PC-3 (cell line): ENCODE measurements around the gene CEACAM7. TPM values are rescaled to one million over a fixed set of nuclear protein-coding genes. Genes with fewer than 3 reads are reported as not detected.

Experiments
- ATAC-seq: fragments of 200-7000 bp; cut with Tn5 transposase; 2 replicates; pipeline ENCODE4 v1.9.1; 2020; ENCODE audit warnings: mild to moderate bottlenecking, moderate library complexity
- BruUV-seq: library from RNA; stranded (reverse); fragments of 400-500 nt; replicated peaks from 2 replicates; lab custom pipeline; 2021; lab: Mats Ljungman, UMichigan
- CTCF ChIA-PET: fragments of 300-600 bp; sonication (Branson Sonifier 250); formaldehyde crosslinking; loops from one replicate; lab custom pipeline; 2022; ENCODE audit warnings: antibody characterized with exemption; lab: Charles Lee
- POLR2A ChIA-PET: fragments of 300-600 bp; sonication (Branson Sonifier 250); formaldehyde crosslinking; loops from one replicate; lab custom pipeline; 2022; ENCODE audit warnings: antibody characterized with exemption; ENCODE audit not compliant: unreplicated experiment; lab: Charles Lee
- DNase-seq: peaks from one replicate; pipeline ENCODE4 v3.0.0-alpha.2; 2015
- H2AFZ ChIP-seq: fragments of 300-600 bp; sonication (generic); 2 replicates; pipeline ENCODE4 v1.6.0; 2016; ENCODE audit warnings: antibody characterized with exemption, low read length
- H3F3A ChIP-seq: fragments of 300-600 bp; sonication (generic); one replicate; pipeline ENCODE4 v1.6.0; 2017; ENCODE audit warnings: antibody characterized with exemption, low read length, control low read depth, mild to moderate bottlenecking; ENCODE audit not compliant: unreplicated experiment
- H3K27ac ChIP-seq: fragments of 300-600 bp; sonication (generic); 2 replicates; pipeline ENCODE4 v1.5.1; 2016; ENCODE audit warnings: mild to moderate bottlenecking, low read length
- H3K27me3 ChIP-seq: fragments of 300-600 bp; sonication (generic); 2 replicates; pipeline ENCODE4 v1.6.1; 2016; ENCODE audit warnings: low read length, mixed read lengths
- H3K36me3 ChIP-seq: fragments of 300-600 bp; sonication (generic); 2 replicates; pipeline ENCODE4 v1.6.1; 2016; ENCODE audit warnings: low read depth, mixed run types, low read length, mixed read lengths
- H3K4me1 ChIP-seq: fragments of 300-600 bp; sonication (generic); 2 replicates; pipeline ENCODE4 v1.5.1; 2016; ENCODE audit warnings: low read length; ENCODE audit not compliant: insufficient read depth
- H3K4me2 ChIP-seq: fragments of 300-600 bp; sonication (generic); 2 replicates; pipeline ENCODE4 v1.6.0; 2016; ENCODE audit warnings: low read length
- H3K4me3 ChIP-seq: fragments of 300-600 bp; sonication (generic); 2 replicates; pipeline ENCODE4 v1.5.1; 2016; ENCODE audit warnings: mild to moderate bottlenecking, low read length, mixed read lengths
- H3K79me2 ChIP-seq: fragments of 300-600 bp; sonication (generic); 2 replicates; pipeline ENCODE4 v1.6.1; 2017; ENCODE audit warnings: low read length, mixed read lengths
- H3K9ac ChIP-seq: fragments of 300-600 bp; sonication (generic); 2 replicates; pipeline ENCODE4 v1.6.0; 2016; ENCODE audit warnings: mild to moderate bottlenecking, low read length
- H3K9me2 ChIP-seq: fragments of 300-600 bp; sonication (generic); replicated peaks from 2 replicates; pipeline ENCODE4 v1.6.1; 2016; ENCODE audit warnings: mixed run types, low read length, mixed read lengths
- H3K9me3 ChIP-seq: fragments of 300-600 bp; sonication (generic); 2 replicates; pipeline ENCODE4 v1.6.1; 2016; ENCODE audit warnings: low read length, mixed read lengths
- H4K20me1 ChIP-seq: fragments of 300-600 bp; sonication (generic); 2 replicates; pipeline ENCODE4 v1.6.1; 2016; ENCODE audit warnings: low read length, mixed read lengths
- CTCF ChIP-seq: fragments of 300-600 bp; sonication (generic); conservative IDR thresholded peaks from 2 replicates; pipeline ENCODE4 v1.5.1; 2017; ENCODE audit warnings: antibody characterized with exemption, low read depth, mild to moderate bottlenecking, low read length
- EZH2 ChIP-seq: fragments of 300-600 bp; sonication (generic); IDR thresholded peaks from one replicate; pipeline ENCODE4 v1.6.1; 2017; ENCODE audit warnings: antibody characterized with exemption, mild to moderate bottlenecking, low read length; ENCODE audit not compliant: unreplicated experiment
- EZH2phosphoT487 ChIP-seq: fragments of 300-600 bp; sonication (generic); IDR thresholded peaks from 2 replicates; pipeline ENCODE4 v1.6.1; 2018; ENCODE audit warnings: mild to moderate bottlenecking, antibody characterized with exemption, low read length, borderline replicate concordance
- intact Hi-C: fragments of 100-400 bp; cut with micrococcal nuclease; formaldehyde crosslinking; loops from 2 replicates; pipeline ENCODE4 v1.9.0; 2023
- total RNA-seq: library from RNA; depleted of rRNA; stranded (reverse); fragments of >200 nt; gene quantifications from 2 replicates; pipeline ENCODE4 v1.2.3, GENCODE V29; 2014

The CEACAM7 gene
- total RNA-seq, 1 experiment from 2014 or later, result not detected

- ATAC-seq (peak; percentile 93), DNase-seq (peak; percentile 71)
- H3K9me3 ChIP-seq, result no peaks in the 10 kb centered on the region
- H3K4me2 ChIP-seq, result peak overlapping the region; percentile 85
- intact Hi-C loops, result loop anchor here (1.0 kb wide), 1 partner anchor 39 kb away; no protein-coding TSS in a partner anchor
- H3K27me3 ChIP-seq, result no peaks in the 10 kb centered on the region
- H3K4me1 ChIP-seq, result peaks cover 5% of the 10 kb centered on the region; the same call in 1 of the 2 replicates
- POLR2A ChIA-PET, result interaction anchor here (0.7 kb wide), 1 partner anchor 148 kb away, joined by 4 read pairs; no protein-coding TSS in a partner anchor
- H4K20me1 ChIP-seq, result no peaks in the 10 kb centered on the region
- H3K36me3 ChIP-seq, result no peaks in the 10 kb centered on the region; the same call in 1 of the 2 replicates
- TF ChIP-seq EZH2 (no peak), CTCF (peak; percentile 97)
- peak overlapping the region; percentile 86 for H2AFZ ChIP-seq
- CTCF ChIA-PET, result interaction anchor here (0.6 to 1.4 kb wide), 6 partner anchors 18 to 153 kb away, joined by 3 to 16 read pairs (median 4); no protein-coding TSS in a partner anchor
- no peak overlapping the region for H3K27ac ChIP-seq
- H3F3A ChIP-seq, result no peaks in the 10 kb centered on the region
- H3K79me2 ChIP-seq, result no peaks in the 10 kb centered on the region
- BruUV-seq, result no TSS peak
- peak overlapping the region; percentile 63 for H3K4me3 ChIP-seq
- peak overlapping the region; percentile 42 for H3K9ac ChIP-seq
- H3K9me2 ChIP-seq, result no peaks in the 10 kb centered on the region
These were observed 18.9 kb upstream of the CEACAM7 start for GRCh38 chr19:41706741-41707501.

GRCh38 chr19:41705393-41706174 lies 17.5 kb upstream of the CEACAM7 start:
- BruUV-seq, result no TSS peak
- Histone ChIP-seq H3K9me2 (no peaks in the 10 kb centered on the region), H3K27ac (no peak overlapping the region), H2AFZ (no peak overlapping the region), H3K9me3 (no peaks in the 10 kb centered on the region), H3K4me1 (peaks cover 7% of the 10 kb centered on the region; the same call in 1 of the 2 replicates), H3K9ac (no peak overlapping the region), H3K27me3 (no peaks in the 10 kb centered on the region), H3K36me3 (no peaks in the 10 kb centered on the region; the same call in 1 of the 2 replicates), H3F3A (no peaks in the 10 kb centered on the region), H3K4me2 (no peak overlapping the region), H3K4me3 (no peak overlapping the region), H3K79me2 (no peaks in the 10 kb centered on the region), H4K20me1 (no peaks in the 10 kb centered on the region)
- ATAC-seq (peak; percentile 32; the same call in 1 of the 2 replicates), DNase-seq (peak; percentile 56)
- TF ChIP-seq CTCF (no peak), EZH2 (no peak), EZH2phosphoT487 (no peak)
- intact Hi-C loops, result no loop called here
- ChIA-PET CTCF (interaction anchor here (0.5 kb wide), 2 partner anchors 30 to 79 kb away, joined by 4 to 5 read pairs; no protein-coding TSS in a partner anchor), POLR2A (no interaction called here)
